ENCODE data around the gene ZNF777. TPM values are rescaled to one million over a fixed set of nuclear protein-coding genes. Genes with fewer than 3 reads are reported as not detected.

ZNF777 gene
- total and polyA plus RNA-seq, 2 donors from 2014 or later = 8.2 to 12.9 TPM

GRCh38 chr7:149462101-149462520 lies 1.2 kb upstream of the ZNF777 start:
- no peak for TF ChIP-seq CTCF (IDR thresholded peaks at IDR 0.05; ENCODE audit: borderline replicate concordance, extremely low read depth, insufficient read depth)
- H3K9ac ChIP-seq (ENCODE audit: low read length in 3 of 3) = no peak overlapping the region
- FAIRE-seq (no peak), DNase-seq (no peak)
- H3K4me3 ChIP-seq (ENCODE audit: low read length in 3 of 3) = no peak overlapping the region
- H3K27ac ChIP-seq (ENCODE audit: low read depth in 2 of 2, low read length in 2 of 2) = no peak overlapping the region
- H3K27me3 ChIP-seq (ENCODE audit: control insufficient read depth, insufficient read depth, low read length) = no peaks in the 10 kb centered on the region
- intact Hi-C loops (cut with DNase I) = no loop called here
- no peaks in the 10 kb centered on the region for H3K36me3 ChIP-seq (ENCODE audit: control insufficient read depth in 2 of 3, insufficient read depth in 3 of 3, low read length in 3 of 3)
- H3K4me1 ChIP-seq (ENCODE audit: control insufficient read depth in 2 of 3, insufficient read depth in 2 of 3, low read depth in 1 of 3, low read length in 3 of 3) = peaks cover 0 to 4% (median 0%) of the 10 kb centered on the region in 3 donors
- no peaks in the 10 kb centered on the region for H3K9me3 ChIP-seq (ENCODE audit: control insufficient read depth in 2 of 3, insufficient read depth in 1 of 3, low read length in 3 of 3)

GRCh38 chr7:149459540-149460452 lies 1.1 kb downstream of the ZNF777 start:
- intact Hi-C loops (cut with DNase I) = no loop called here
- TF ChIP-seq CTCF (IDR thresholded peaks at IDR 0.05; ENCODE audit: borderline replicate concordance, extremely low read depth, insufficient read depth) = no peak
- Histone ChIP-seq H3K4me1 (ENCODE audit: control insufficient read depth in 2 of 3, insufficient read depth in 2 of 3, low read depth in 1 of 3, low read length in 3 of 3) (peaks cover 0 to 4% (median 0%) of the 10 kb centered on the region in 3 donors), H3K36me3 (ENCODE audit: control insufficient read depth in 2 of 3, insufficient read depth in 3 of 3, low read length in 3 of 3) (peaks cover 0 to under 1% (median 0%) of the 10 kb centered on the region in 3 donors), H3K9ac (ENCODE audit: low read length in 3 of 3) (peak overlapping the region in 1 of 3 donors; percentile 22), H3K9me3 (ENCODE audit: control insufficient read depth in 2 of 3, insufficient read depth in 1 of 3, low read length in 3 of 3) (no peaks in the 10 kb centered on the region), H3K4me3 (ENCODE audit: low read length in 3 of 3) (peak overlapping the region in 2 of 3 donors; percentile 33 to 82), H3K27me3 (ENCODE audit: control insufficient read depth, insufficient read depth, low read length) (no peaks in the 10 kb centered on the region), H3K27ac (ENCODE audit: low read depth in 2 of 2, low read length in 2 of 2) (no peak overlapping the region)
- no peak for FAIRE-seq
- DNase-seq = peak in 3 of 5 donors; percentile 14 to 52 (median 31)

GRCh38 chr7:149459201-149459539 lies 1.7 kb downstream of the ZNF777 start:
- Histone ChIP-seq H3K4me3 (ENCODE audit: low read length in 3 of 3) (peak overlapping the region in 2 of 3 donors; percentile 33 to 54), H3K9me3 (ENCODE audit: control insufficient read depth in 2 of 3, insufficient read depth in 1 of 3, low read length in 3 of 3) (no peaks in the 10 kb centered on the region), H3K9ac (ENCODE audit: low read length in 3 of 3) (peak overlapping the region in 1 of 3 donors; percentile 22), H3K4me1 (ENCODE audit: control insufficient read depth in 2 of 3, insufficient read depth in 2 of 3, low read depth in 1 of 3, low read length in 3 of 3) (peaks cover 0 to 4% (median 0%) of the 10 kb centered on the region in 3 donors), H3K27me3 (ENCODE audit: control insufficient read depth, insufficient read depth, low read length) (no peaks in the 10 kb centered on the region), H3K27ac (ENCODE audit: low read depth in 2 of 2, low read length in 2 of 2) (no peak overlapping the region), H3K36me3 (ENCODE audit: control insufficient read depth in 2 of 3, insufficient read depth in 3 of 3, low read length in 3 of 3) (peaks cover 0 to 5% (median 3%) of the 10 kb centered on the region in 3 donors)
- TF ChIP-seq CTCF (IDR thresholded peaks at IDR 0.05; ENCODE audit: borderline replicate concordance, extremely low read depth, insufficient read depth) = no peak
- FAIRE-seq = no peak
- intact Hi-C loops (cut with DNase I) = no loop called here
- peak in 1 of 5 donors; percentile 7 for DNase-seq

All from kidney (tissue), 14 donors.